Measurements from ENCODE around the gene DICER1.

Gene DICER1

DNA sequence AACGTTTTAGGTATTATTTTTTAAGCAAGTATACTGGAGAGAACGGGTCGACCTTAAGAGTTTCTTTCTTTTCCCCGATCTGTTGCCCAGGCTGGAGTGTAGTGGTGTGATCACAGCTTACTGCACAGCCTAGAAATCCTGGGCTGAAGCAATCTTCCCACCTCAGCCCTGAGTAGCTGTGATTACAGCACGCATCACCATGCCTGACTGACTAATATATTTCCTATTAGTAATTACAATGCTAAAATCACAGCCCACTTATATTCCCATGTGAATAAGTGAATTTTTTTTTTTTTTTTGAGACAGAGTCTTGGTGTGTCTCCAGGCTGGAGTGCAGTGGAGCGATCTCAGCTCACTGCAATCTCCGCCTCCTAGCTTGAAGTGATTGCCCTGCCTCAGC, 50.4 kb downstream of the DICER1 start:
- Histone ChIP-seq H3K9me3 (ENCODE audit: insufficient read depth, low read length) (no peaks in the 10 kb centered on the region), H3K27ac (ENCODE audit: low read length) (no peak overlapping the region), H3K36me3 (replicated peaks; ENCODE audit: low read depth, low read length) (peaks cover 58% of the 10 kb centered on the region), H3K9ac (ENCODE audit: low read length) (no peak overlapping the region), H3K4me1 (ENCODE audit: low read length) (no peaks in the 10 kb centered on the region), H3K4me3 (ENCODE audit: low read length) (no peak overlapping the region), H2AFZ (ENCODE audit: low read depth, low read length) (no peak overlapping the region), H3K79me2 (ENCODE audit: low read length) (no peaks in the 10 kb centered on the region), H3K4me2 (ENCODE audit: low read length) (no peak overlapping the region), H3K27me3 (ENCODE audit: low read depth, low read length) (no peaks in the 10 kb centered on the region), H4K20me1 (ENCODE audit: insufficient read depth, low read length) (no peaks in the 10 kb centered on the region; the same call in 1 of the 2 replicates)
- TF ChIP-seq EZH2phosphoT487 (IDR thresholded peaks at IDR 0.05; ENCODE audit: low read depth) = no peak
- TF ChIP-seq, protein P1, sequence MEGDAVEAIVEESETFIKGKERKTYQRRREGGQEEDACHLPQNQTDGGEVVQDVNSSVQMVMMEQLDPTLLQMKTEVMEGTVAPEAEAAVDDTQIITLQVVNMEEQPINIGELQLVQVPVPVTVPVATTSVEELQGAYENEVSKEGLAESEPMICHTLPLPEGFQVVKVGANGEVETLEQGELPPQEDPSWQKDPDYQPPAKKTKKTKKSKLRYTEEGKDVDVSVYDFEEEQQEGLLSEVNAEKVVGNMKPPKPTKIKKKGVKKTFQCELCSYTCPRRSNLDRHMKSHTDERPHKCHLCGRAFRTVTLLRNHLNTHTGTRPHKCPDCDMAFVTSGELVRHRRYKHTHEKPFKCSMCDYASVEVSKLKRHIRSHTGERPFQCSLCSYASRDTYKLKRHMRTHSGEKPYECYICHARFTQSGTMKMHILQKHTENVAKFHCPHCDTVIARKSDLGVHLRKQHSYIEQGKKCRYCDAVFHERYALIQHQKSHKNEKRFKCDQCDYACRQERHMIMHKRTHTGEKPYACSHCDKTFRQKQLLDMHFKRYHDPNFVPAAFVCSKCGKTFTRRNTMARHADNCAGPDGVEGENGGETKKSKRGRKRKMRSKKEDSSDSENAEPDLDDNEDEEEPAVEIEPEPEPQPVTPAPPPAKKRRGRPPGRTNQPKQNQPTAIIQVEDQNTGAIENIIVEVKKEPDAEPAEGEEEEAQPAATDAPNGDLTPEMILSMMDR (IDR thresholded peaks at IDR 0.05; ENCODE audit: low read depth, low read length) = no peak

DNA sequence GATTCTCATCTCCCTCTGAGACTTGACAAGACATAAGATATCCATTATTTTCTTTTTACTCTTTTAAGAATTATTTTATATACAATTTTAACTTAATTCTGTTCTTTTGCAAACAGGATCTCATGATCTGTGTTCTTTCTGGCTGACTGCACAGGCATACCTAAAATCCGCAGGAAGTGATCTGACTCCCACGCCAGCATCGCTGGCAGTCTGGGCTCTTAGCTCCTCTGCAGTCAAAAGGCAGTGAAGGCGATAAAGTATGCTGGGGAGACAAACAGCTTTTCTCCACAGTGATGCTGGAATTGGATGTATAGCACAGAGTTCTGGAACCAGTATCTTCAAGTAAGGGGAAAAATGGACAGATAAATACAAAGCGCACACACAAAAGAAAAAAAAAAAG, 52.4 kb downstream of the DICER1 start:
- no peaks in the 10 kb centered on the region for H4K20me1 ChIP-seq (ENCODE audit: insufficient read depth, low read length)
- TF ChIP-seq EZH2phosphoT487 (IDR thresholded peaks at IDR 0.05; ENCODE audit: low read depth) = no peak
- TF ChIP-seq, protein P1 (IDR thresholded peaks at IDR 0.05; ENCODE audit: low read depth, low read length) = no peak
- no peaks in the 10 kb centered on the region for H3K9me3 ChIP-seq (ENCODE audit: insufficient read depth, low read length)
- no peak overlapping the region for H3K27ac ChIP-seq (ENCODE audit: low read length)
- H3K27me3 ChIP-seq (ENCODE audit: low read depth, low read length) = no peaks in the 10 kb centered on the region
- H3K4me2 ChIP-seq (ENCODE audit: low read length) = no peak overlapping the region
- H3K79me2 ChIP-seq (ENCODE audit: low read length) = no peaks in the 10 kb centered on the region
- no peak overlapping the region for H3K4me3 ChIP-seq (ENCODE audit: low read length)
- no peaks in the 10 kb centered on the region for H3K4me1 ChIP-seq (ENCODE audit: low read length)
- no peak overlapping the region for H3K9ac ChIP-seq (ENCODE audit: low read length)
- peaks cover 44% of the 10 kb centered on the region for H3K36me3 ChIP-seq (replicated peaks; ENCODE audit: low read depth, low read length)
- no peak overlapping the region for H2AFZ ChIP-seq (ENCODE audit: low read depth, low read length)

DNA sequence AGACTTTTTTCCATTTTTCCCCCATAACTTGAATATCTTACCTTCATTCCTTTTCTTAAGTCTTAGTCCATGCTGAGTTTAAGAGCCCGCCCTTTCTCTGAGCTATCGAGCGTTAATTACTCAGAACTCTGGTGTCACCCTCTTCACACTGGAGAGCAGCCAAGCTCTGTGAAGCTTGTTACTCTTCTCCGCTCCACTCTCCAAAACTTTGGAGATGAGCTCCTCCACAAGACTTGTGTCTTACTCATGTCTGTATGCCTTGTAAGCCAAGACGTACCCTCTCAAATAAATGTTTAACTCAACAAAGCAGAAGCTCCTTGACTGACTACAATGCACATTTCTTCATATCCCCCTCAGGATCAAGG, 54.7 kb downstream of the DICER1 start:
- Histone ChIP-seq H3K9ac (ENCODE audit: low read length) (no peak overlapping the region), H3K27ac (ENCODE audit: low read length) (no peak overlapping the region), H3K27me3 (ENCODE audit: low read depth, low read length) (no peaks in the 10 kb centered on the region), H3K4me1 (ENCODE audit: low read length) (no peaks in the 10 kb centered on the region), H3K36me3 (replicated peaks; ENCODE audit: low read depth, low read length) (peaks cover 31% of the 10 kb centered on the region), H3K4me3 (ENCODE audit: low read length) (no peak overlapping the region), H3K4me2 (ENCODE audit: low read length) (no peak overlapping the region), H3K9me3 (ENCODE audit: insufficient read depth, low read length) (no peaks in the 10 kb centered on the region), H2AFZ (ENCODE audit: low read depth, low read length) (no peak overlapping the region), H4K20me1 (ENCODE audit: insufficient read depth, low read length) (no peaks in the 10 kb centered on the region), H3K79me2 (ENCODE audit: low read length) (no peaks in the 10 kb centered on the region)
- TF ChIP-seq EZH2phosphoT487 (IDR thresholded peaks at IDR 0.05; ENCODE audit: low read depth) = no peak

DNA sequence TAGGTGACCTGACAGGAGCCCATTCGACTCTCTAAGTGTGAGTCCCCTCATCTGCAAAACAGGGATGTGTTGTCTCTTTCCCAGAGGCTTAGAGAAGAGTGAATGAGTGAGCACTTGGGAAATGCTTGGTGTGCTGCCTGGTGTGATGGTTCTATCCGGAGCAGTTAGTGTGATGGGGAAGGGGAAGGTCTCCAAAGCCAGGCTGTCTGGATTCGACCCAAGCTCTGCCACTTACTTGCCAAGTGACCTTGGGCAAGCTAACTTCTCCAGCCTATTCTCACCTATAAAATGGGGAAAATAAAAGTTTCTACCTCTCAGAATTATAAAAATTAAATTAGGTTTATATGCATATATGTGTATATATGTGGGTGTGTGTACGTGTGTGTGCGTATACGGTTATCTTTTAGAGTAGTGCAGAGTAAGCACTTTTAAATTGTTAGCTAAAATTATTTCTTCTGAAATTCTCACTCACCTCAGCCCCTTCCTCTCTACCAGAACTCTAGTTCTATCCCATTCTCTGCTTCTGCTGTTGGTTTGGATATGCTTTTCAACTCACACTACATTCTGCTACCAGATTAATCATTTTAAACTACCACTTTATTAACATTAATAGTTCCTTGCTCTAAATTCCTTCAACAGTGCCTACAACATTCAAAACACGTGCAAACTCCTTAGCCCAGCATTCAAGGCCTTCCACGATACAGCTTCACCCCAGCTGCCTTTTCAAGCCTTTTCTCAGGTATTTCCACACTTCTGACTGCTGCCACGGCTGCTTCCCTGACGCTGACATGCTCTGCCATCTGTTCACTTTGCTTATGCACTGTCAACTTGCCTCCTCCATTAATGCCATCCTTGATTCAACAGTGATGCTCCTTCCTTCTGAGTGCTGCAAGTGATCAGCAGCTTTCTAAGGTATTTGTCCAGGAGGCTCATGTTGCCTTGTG, 55.3 kb downstream of the DICER1 start:
- peaks cover 27% of the 10 kb centered on the region for H3K36me3 ChIP-seq (replicated peaks; ENCODE audit: low read depth, low read length)

More for the DNA sequence above, 55.3 kb downstream of the DICER1 start:
- no peak overlapping the region for H3K4me3 ChIP-seq (ENCODE audit: low read length)
- no peaks in the 10 kb centered on the region for H3K79me2 ChIP-seq (ENCODE audit: low read length)
- H2AFZ ChIP-seq (ENCODE audit: low read depth, low read length) = no peak overlapping the region
- no peaks in the 10 kb centered on the region for H4K20me1 ChIP-seq (ENCODE audit: insufficient read depth, low read length)
- TF ChIP-seq, protein P1 (IDR thresholded peaks at IDR 0.05; ENCODE audit: low read depth, low read length) = no peak
- TF ChIP-seq EZH2phosphoT487 (IDR thresholded peaks at IDR 0.05; ENCODE audit: low read depth) = no peak
- H3K4me1 ChIP-seq (ENCODE audit: low read length) = no peaks in the 10 kb centered on the region
- H3K27ac ChIP-seq (ENCODE audit: low read length) = no peak overlapping the region
- H3K4me2 ChIP-seq (ENCODE audit: low read length) = no peak overlapping the region
- no peaks in the 10 kb centered on the region for H3K9me3 ChIP-seq (ENCODE audit: insufficient read depth, low read length)
- H3K9ac ChIP-seq (ENCODE audit: low read length) = no peak overlapping the region
- H3K27me3 ChIP-seq (ENCODE audit: low read depth, low read length) = no peaks in the 10 kb centered on the region
